Hematopoietic multipotent progenitor cell treated with erythropoietin and hydrocortisone succinate and interleukin-3 and kit ligand, for 4 days (in vitro differentiated cells): Measurements from ENCODE around the gene TMEM181.

Source experiments
- DNase-seq: peaks from one replicate; pipeline ENCODE4 v3.0.0-alpha.2; 2015

The TMEM181 gene

GRCh38 chr6:158565122-158565429, 5.2 kb downstream of the TMEM181 start:
- no peak for DNase-seq

GRCh38 chr6:158565482-158566040, 5.7 kb downstream of the TMEM181 start:
- DNase-seq: no peak

GRCh38 chr6:158566207-158566818, 6.4 kb downstream of the TMEM181 start:
- DNase-seq: no peak

GRCh38 chr6:158567152-158567551, 7.3 kb downstream of the TMEM181 start:
- no peak for DNase-seq

- DNase-seq: no peak
Observed at GRCh38 chr6:158567871-158568401, 8.0 kb downstream of the TMEM181 start.

- no peak for DNase-seq
Observed at GRCh38 chr6:158568549-158568948, 8.7 kb downstream of the TMEM181 start.

- no peak for DNase-seq
Observed at GRCh38 chr6:158569036-158569435, 9.1 kb downstream of the TMEM181 start.

GRCh38 chr6:158570681-158570962, 10.7 kb downstream of the TMEM181 start:
- no peak for DNase-seq

- DNase-seq: peak; percentile 80
Observed at GRCh38 chr6:158571826-158572652, 12.1 kb downstream of the TMEM181 start.

GRCh38 chr6:158572653-158573541, 13.0 kb downstream of the TMEM181 start:
- no peak for DNase-seq

GRCh38 chr6:158573542-158573931, 13.6 kb downstream of the TMEM181 start:
- no peak for DNase-seq

- no peak for DNase-seq
Observed at GRCh38 chr6:158574800-158575199, 14.9 kb downstream of the TMEM181 start.

GRCh38 chr6:158575550-158575949, 15.7 kb downstream of the TMEM181 start:
- no peak for DNase-seq

- DNase-seq: no peak
Observed at GRCh38 chr6:158584236-158584651, 24.4 kb downstream of the TMEM181 start.

- DNase-seq: no peak
Observed at GRCh38 chr6:158586652-158587051, 26.8 kb downstream of the TMEM181 start.

- DNase-seq: no peak
Observed at GRCh38 chr6:158589366-158589765, 29.5 kb downstream of the TMEM181 start.

- no peak for DNase-seq
Observed at GRCh38 chr6:158591134-158591809, 31.4 kb downstream of the TMEM181 start.

- DNase-seq: no peak
Observed at GRCh38 chr6:158591810-158592209, 31.9 kb downstream of the TMEM181 start.

- no peak for DNase-seq
Observed at GRCh38 chr6:158593670-158594069, 33.8 kb downstream of the TMEM181 start.

- peak; percentile 63 for DNase-seq
Observed at GRCh38 chr6:158595223-158595622, 35.3 kb downstream of the TMEM181 start.

GRCh38 chr6:158596861-158597260, 37.0 kb downstream of the TMEM181 start:
- no peak for DNase-seq

GRCh38 chr6:158597565-158597964, 37.7 kb downstream of the TMEM181 start:
- DNase-seq: no peak

- DNase-seq: no peak
Observed at GRCh38 chr6:158599635-158600034, 39.7 kb downstream of the TMEM181 start.
